ENCODE measurements around the gene CYP2A7.
"Not testable (repeated sequence)": the region's sequence is repeated elsewhere in the genome, so short reads cannot be mapped to it uniquely, and the experiment has no call there.

DNA sequence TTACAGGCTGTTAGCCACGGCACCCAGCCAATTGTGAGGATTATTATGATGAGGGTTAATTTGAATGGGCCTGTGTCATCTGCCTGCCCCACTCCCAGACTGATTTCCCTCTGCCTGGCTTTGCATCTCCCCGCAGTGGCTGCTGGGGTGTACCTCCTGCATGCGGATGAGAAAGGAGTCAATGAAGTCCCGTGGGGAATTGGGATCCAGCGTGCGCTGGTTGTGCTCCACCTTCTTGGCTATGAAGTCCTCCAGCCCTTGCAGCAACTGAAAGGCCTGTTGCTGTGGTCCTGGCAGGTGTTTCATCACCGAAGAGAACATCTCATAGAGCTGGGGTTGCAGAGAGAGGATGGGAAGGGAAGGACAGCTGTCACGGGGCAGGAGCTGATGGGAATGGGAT is 35.3 kb downstream of the CYP2A7 start:
- not testable (repeated sequence) for TF ChIP-seq EZH2phosphoT487 (IDR thresholded peaks at IDR 0.05; ENCODE audit: insufficient read depth, low read depth); EZH2 (IDR thresholded peaks at IDR 0.05; ENCODE audit: insufficient read depth, poor library complexity, severe bottlenecking)
